GM18873 (cell line): ENCODE results near the gene SLX9.
"Not testable (repeated sequence)": the region's sequence is repeated elsewhere in the genome, so short reads cannot be mapped to it uniquely, and the experiment has no call there.

ENCODE experiments used
- ATAC-seq: cut with Tn5 transposase; IDR thresholded peaks from one replicate; pipeline ENCODE4 v1.9.1; 2021; ENCODE audit warnings: mild to moderate bottlenecking, moderate library complexity, moderate number of reproducible peaks; ENCODE audit not compliant: unreplicated experiment, low FRiP score

Gene SLX9

GRCh38 chr21:44901391-44902074, 38.3 kb upstream of the SLX9 start:
- ATAC-seq = no peak

GRCh38 chr21:44902268-44903049, 37.4 kb upstream of the SLX9 start:
- no peak for ATAC-seq

GRCh38 chr21:44903050-44903685, 36.7 kb upstream of the SLX9 start:
- no peak for ATAC-seq

GRCh38 chr21:44903689-44904088, 36.1 kb upstream of the SLX9 start:
- ATAC-seq = no peak

- ATAC-seq = no peak
Measured at GRCh38 chr21:44904141-44904923, 35.5 kb upstream of the SLX9 start.

GRCh38 chr21:44905016-44905727, 34.7 kb upstream of the SLX9 start:
- ATAC-seq = no peak

GRCh38 chr21:44905728-44906090, 34.1 kb upstream of the SLX9 start:
- no peak for ATAC-seq

GRCh38 chr21:44907225-44907965, 32.4 kb upstream of the SLX9 start:
- ATAC-seq = no peak

- ATAC-seq = no peak
Measured at GRCh38 chr21:44907966-44908895, 31.6 kb upstream of the SLX9 start.

GRCh38 chr21:44908908-44909307, 30.9 kb upstream of the SLX9 start:
- ATAC-seq = no peak

- no peak for ATAC-seq
Measured at GRCh38 chr21:44909719-44910118, 30.1 kb upstream of the SLX9 start.

GRCh38 chr21:44910229-44911067, 29.4 kb upstream of the SLX9 start:
- ATAC-seq = no peak

- ATAC-seq = no peak
Measured at GRCh38 chr21:44911068-44911383, 28.8 kb upstream of the SLX9 start.

GRCh38 chr21:44911384-44912157, 28.3 kb upstream of the SLX9 start:
- no peak for ATAC-seq

- no peak for ATAC-seq
Measured at GRCh38 chr21:44912158-44912473, 27.7 kb upstream of the SLX9 start.

- not testable (repeated sequence) for ATAC-seq
Measured at GRCh38 chr21:44912506-44913412, 27.1 kb upstream of the SLX9 start.
